Neural cell (in vitro differentiated cells): ENCODE results near the gene CYB5B.

Source experiments
- CTCF ChIP-seq: fragments of 450-650 bp; IDR thresholded peaks from 2 replicates; pipeline ENCODE4 v1.5.1; 2014; ENCODE audit warnings: antibody characterized with exemption, mild to moderate bottlenecking, moderate library complexity; ENCODE audit not compliant: poor library complexity, severe bottlenecking
- EZH2 ChIP-seq: fragments of 200-600, 300-800 bp; shearing (Covaris generic), sonication (generic); IDR thresholded peaks from 2 replicates; pipeline ENCODE4 v1.6.1; 2014; ENCODE audit warnings: antibody characterized with exemption, low read length, borderline replicate concordance, mild to moderate bottlenecking; ENCODE audit not compliant: insufficient read depth, poor library complexity, severe bottlenecking
- MXI1 ChIP-seq: fragments of 450-650 bp; conservative IDR thresholded peaks from 2 replicates; pipeline ENCODE4 v1.6.1; 2014; ENCODE audit warnings: antibody characterized with exemption, mild to moderate bottlenecking; ENCODE audit not compliant: poor library complexity, severe bottlenecking
- POLR2AphosphoS5 ChIP-seq: IDR thresholded peaks from 2 replicates; pipeline ENCODE4 v1.6.1; 2012
- REST ChIP-seq: IDR thresholded peaks from 2 replicates; pipeline ENCODE4 v1.6.1; 2012; ENCODE audit warnings: borderline replicate concordance

- no peak for TF ChIP-seq MXI1
- TF ChIP-seq CTCF: no peak
- TF ChIP-seq EZH2: no peak
- TF ChIP-seq REST: no peak
- no peak for TF ChIP-seq POLR2AphosphoS5
These were observed 57.5 kb downstream of the CYB5B start for GRCh38 chr16:69481901-69482341.
